Kidney tubule cell (primary cell): ENCODE results near the gene FBXW8.

ENCODE experiments used
- DNase-seq: peaks from one replicate; pipeline ENCODE4 v3.0.0-alpha.2; 2018; ENCODE audit warnings: low spot score

FBXW8 gene

DNA sequence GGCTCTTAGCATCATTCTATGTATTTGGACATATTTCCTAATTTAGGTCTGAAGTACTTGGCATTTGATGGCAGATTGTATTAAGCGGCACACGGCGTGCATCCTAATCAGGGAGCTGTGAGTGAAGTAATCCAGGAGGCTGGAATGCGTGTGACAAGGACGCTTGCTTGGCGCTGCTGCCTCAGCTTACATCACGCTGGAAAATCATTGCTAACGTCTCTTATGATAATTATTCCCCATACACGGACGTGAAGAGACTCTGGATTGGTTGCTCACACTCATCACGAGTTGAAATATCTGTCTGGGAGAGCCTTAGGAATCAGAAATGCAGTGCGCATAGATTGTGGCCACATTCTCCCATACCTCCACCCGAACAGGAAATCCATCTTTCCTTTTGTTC, 85.3 kb downstream of the FBXW8 start:
- DNase-seq, result no peak

DNA sequence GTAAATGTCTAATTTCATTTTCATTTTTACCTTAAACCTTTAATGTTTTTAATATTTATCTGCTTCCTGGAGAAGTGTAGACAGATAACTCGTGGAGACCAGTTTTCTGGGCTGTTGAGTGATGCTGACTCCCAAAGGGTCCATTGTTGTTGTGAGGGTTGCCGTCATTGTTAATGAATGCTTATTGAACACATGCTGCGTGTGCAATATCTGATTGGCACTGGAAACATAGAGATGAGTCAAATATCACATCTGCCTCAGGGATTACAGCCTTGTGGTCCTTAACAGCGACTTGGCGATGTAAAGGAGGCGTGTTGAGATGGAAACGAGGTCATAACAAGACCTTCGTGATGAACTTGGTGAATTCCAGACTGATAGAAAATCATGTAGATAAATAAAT, 85.9 kb downstream of the FBXW8 start:
- no peak for DNase-seq

DNA sequence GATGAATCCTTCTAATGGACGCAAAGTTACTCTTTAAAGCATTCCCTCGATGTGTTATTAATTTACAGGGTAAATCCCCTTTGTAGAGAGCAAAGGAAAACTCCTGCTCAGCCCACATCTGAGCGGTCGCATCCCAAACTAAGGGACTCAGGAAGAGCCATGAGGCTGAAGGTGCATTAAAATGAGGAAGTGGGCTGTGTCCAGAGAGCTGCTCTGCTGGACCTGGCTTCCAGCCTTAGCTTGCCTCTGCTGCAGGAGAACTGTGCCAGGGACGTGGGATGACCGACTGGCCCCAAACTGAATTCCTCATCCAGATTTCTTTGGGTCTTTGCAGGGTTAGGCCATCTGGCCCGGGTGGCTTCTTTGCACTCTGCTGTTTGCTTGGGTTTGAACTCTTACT, 88.3 kb downstream of the FBXW8 start:
- peak; percentile 4 for DNase-seq

DNA sequence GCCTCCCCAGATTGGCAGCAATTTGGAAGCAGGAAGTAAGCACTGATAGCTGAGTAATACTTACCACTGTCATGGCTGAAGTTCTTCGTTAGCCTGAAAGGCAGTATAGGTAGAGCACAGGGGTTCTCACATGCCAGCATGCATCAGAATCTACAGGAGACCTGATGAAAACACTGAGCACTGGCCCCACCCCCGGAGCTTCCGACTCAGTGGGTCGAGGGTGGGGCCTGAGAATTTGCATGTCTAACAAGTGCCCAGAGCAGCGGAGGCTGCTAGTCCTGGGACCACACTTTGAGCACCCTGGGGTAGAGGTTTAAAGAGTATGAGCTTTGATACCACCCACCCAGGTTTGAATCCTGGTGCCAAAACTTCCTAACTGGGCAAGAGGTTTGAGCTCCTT, 89.6 kb downstream of the FBXW8 start:
- DNase-seq, result no peak

DNA sequence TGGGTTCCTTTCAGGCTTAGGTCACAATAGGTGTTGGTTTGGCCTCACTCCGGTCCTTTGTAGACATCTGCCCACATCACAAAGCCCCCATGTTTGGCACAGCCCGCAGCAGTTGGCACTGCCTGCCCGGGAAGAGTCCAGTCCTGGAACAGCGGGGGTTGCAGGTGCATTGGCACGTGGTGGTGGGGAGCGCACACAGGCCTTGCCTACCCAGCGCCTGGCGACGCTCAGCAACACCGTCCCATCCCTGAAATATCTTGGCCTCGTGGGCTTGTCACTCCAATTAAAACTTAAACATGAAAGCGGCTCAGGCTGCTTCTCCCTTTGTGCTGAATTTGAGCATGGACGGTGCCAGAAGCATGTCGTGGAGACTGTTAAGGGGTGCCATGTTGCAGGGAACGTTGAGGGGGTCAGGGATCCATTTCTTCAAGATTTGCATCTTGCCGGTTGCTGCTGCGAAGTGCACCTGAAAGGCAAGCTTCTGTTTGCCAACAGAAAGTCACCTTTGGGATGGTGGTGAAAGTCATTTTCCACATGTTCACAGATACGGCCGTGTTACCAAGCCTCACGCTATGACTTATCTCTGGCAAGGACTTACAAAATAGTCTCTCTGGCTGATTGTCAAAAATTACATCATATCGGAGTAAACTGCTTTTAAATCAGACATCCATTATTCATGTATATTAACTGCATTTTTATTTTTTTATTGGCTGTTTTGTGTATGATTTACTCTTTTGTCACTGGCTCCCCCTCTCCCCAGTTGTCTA, 91.5 kb downstream of the FBXW8 start:
- no peak for DNase-seq

DNA sequence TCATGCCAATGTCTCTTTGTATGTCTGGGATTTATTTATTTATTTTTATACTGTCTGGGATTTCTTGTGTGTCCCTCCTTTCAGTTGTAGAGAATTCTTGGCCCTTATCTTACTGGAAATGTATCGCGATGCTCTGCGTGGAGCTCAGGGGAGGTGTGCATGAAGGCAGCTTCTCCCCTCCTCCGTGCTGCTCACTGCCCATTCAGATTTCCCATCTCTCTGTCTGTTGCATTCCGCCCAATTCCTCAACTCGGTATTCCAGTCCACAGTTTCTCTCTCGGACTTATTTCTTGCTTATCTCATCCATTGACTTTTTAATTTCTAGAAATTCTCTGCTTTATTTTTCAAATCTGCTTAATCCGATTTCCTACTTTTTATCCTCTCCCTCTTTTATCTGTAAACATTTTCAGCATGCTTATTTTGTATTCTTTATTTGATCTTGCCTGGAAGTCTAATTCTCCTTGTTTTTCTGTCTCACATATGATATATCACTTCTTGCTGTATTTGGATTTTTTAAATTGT, 93.2 kb downstream of the FBXW8 start:
- no peak for DNase-seq

DNA sequence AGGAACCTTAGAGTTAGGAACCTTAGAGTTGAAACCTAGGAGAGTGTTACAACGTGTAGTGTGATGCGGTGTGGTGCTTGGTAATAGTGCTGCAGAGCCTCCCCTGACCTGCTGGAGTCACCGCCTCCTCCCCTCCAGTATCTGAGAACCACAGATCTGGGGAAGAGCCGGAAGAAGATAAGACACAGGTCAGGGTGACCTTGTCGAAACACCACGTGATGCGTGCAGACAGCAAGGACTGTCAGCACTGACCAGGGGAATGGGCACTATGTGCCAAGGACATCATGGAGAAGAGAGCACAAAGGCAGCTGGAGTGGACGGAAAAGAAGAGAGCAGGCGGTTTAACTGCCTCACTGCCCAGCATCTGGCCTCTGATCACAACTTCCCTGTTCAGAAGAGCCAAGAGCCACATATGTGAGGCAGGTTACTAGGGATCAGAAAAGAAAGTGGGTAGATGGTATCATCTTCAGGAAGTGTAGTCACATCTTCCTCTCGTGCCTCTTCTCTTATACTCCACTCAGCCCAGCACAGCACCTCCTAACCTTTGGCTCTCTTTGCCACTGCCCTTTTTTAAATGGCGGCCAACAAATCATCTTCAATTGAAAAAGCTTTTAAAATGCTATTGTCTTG, 94.8 kb downstream of the FBXW8 start:
- DNase-seq, result no peak

DNA sequence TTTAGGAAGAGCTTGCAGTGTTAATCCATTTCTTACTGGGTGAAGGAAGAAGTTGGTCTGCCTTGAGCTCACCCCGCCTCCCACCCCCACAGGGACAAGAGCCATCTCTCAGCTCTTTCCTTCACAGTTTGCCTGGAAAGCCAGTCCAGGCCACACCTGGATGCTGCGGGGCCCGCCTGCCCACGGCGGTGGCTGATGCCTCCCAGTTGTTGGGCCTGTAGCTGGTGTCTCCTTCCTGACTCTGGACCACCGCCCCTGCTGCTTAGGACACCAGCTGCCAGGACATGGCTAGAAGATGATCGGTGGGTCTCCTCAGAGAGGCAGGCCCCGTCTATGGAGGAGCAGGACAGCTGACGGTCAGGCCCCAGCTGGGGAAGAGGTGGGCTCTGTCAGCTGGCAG, 95.6 kb downstream of the FBXW8 start:
- DNase-seq, result no peak

DNA sequence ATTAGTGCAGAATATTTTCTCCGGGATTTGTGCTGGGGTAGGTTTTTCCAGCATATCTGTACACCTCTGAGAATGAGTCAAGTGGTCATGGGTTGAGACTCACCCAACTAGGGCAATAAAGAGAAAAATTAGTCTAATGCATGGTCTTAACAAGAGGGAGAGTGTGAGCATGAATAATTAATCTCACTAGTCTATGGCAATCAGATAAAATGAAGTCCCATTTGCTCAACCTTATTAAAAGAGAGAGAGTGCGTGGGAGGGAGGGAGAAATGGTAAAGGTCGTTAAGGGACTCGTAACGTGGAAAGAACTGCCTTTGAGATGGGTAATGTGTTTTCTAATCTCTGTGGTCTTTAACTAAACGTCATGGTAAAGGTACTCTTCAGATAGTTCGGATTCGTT, 96.8 kb downstream of the FBXW8 start:
- DNase-seq, result no peak

DNA sequence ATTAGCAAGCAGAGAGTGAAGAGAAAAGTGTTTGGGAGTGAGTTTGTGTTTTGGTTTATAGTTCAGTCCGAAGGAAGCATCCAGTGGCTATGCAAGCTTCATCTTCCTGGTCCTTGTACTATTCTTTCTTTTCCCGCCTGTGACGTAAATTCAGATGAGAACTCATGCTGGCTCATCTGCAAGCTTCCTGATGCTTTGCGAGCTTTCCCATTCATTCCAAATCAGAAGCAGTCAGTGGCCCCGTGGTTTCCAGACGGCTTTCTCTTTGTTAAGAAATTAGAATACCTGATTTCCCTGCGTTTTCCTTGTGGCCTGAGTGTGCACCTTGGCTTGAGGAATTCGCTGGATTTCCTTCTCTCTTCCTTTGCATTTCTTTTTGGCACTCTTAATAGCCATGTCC, 99.0 kb downstream of the FBXW8 start:
- DNase-seq, result no peak

DNA sequence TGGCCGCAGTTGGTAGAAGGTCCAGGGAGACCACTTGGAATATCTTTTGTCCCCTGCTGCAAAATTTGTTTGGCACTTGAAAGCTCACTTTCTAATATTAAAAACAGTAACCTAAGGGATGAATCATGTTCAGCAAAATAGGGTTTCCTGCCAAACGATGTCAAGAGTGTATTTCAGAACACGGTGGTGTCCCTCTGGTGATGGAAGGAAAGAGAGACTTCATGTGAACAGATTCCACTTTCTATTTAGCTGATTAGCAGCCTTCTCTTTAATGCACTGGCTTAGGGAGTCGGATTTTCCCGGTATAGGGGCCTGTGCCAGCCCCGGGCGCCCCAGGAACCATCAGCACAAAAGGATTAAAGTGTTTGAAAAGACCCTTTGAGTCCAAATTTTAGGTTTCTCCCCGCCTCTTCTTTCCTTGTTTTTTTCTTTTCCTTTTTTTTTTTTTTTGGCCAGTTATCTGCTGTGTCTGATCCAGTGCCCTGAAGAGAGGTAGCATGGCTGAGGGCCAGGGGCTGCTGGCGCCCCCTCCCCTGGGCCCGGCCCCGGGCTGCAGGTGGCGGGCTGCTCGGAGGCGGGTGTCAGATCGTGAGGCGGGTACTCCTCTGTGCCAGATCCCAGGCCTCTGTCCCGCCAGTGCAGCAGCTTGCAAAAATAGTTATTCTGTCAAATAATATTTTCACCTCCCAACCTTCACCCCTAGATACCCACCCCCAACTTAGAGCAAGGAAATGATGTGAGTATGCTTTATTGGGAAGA, 100.1 kb downstream of the FBXW8 start:
- no peak for DNase-seq

DNA sequence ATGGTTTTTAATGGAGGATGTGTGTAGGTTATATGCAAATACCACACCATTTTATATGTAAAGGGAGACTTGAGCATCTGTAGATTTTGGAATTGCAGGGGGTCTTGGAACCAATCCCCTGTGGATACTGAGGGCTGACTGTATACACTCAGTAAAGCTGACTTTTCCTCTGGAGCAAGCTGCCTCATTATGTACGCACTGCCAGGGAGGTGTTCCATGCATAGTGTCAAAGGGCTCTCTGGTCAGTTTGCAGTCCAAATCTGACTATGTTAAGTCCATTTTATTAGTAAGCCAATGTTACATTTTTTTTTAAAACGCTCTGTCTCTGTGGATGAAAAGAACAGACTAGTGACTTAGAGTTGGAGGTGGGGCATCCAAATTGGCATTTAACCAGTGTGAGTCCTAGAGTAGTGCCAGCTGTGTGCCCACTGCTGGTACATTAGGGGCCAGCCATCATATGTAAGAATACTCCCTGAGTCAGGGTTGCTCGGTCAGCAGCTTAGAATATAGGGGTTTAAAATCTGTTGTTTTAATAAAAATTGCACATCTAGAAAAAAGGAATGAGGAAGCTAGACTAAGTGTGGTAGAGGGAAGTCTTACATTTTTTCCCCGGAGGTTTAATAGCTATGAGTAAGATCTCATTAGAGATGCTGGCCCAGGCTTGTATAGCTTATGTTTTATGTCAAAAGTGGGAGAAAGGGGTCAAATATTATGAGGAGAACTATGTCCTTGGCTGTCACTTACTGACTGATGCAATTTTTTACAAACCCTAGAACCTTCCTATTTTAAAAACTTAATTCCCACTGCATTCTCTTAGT, 101.4 kb downstream of the FBXW8 start:
- peak; percentile 51 for DNase-seq

DNA sequence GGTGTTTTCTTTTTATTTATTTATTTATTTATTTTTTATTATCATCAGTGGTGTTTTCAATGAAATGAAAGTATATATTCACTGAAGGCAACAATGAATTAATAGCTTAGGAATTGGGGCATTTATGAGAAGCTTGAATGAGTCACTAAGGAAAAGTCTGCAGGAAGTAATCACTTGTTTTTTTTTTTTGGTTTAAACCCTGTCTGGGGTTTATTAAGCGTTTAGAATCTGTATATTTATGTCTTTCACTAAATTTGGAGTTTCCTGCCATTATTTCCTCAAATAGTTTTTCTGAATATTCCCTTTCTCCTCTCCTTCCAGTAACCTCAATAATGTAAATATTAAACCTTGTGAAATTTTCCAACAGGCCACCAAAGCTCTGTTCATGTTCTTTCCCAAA, 103.0 kb downstream of the FBXW8 start:
- DNase-seq, result peak; percentile 30

DNA sequence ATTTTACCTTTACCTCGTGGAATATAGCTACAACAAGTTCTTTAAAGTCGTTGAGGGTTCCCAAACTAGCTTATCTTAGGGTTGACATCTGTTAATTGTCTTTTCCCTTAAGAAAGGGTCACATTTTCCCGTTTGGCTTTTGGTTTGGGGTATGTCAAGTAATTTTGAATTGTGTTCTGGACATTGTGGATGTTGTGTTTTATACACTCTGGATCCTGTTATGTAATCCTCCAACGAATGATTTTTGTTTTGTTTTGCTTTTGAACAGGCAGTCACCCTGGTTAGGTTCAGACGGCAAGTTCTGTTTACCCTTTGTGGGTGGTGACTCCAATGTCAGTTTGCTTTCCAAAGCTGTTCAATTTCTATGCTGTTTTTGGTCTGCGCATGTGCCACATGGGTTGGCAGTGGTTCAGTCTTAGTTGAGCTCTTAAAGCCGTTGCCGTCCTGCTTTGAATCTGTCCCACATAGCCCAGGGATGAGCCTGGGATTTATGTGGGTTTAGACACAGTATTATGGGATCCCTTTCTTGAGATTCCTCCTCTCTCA, 103.7 kb downstream of the FBXW8 start:
- DNase-seq, result no peak

DNA sequence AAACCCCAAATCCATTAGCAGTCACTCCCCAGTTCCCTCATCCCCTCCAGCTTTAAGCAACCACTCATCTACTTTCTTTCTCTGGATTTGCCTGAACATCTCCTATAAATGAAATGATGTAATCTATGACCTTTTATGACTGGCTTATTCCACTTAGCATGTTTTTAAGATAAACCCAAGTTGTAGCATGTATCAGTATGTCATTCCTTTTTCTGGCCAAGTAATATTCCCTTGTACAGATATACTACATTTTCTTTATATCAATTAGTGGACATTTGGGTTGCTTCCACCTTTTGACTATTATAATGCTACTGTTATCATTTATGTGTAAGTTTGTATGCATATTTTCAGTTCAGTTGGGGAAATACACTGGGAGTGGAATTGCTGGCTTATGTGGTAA, 105.1 kb downstream of the FBXW8 start:
- no peak for DNase-seq

DNA sequence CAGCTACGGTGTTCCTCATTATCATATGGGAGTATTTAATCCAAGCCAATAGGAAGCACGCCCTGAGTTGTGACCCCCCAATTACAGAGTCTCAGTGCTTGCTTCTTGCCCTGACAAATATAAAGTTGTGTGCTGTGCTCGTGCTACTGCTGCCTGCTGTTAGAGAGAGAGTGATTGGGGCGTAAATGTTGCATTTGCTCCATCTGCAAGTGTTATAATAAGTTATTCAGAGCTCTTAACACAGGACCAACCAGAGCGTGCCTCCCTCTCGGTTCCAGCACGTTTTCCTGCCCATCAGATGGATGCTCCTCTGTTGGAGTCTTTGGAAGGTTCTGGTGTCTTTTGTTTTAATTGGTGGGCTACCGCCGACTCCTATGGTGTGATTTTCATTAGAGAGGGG, 107.1 kb downstream of the FBXW8 start:
- DNase-seq, result no peak

DNA sequence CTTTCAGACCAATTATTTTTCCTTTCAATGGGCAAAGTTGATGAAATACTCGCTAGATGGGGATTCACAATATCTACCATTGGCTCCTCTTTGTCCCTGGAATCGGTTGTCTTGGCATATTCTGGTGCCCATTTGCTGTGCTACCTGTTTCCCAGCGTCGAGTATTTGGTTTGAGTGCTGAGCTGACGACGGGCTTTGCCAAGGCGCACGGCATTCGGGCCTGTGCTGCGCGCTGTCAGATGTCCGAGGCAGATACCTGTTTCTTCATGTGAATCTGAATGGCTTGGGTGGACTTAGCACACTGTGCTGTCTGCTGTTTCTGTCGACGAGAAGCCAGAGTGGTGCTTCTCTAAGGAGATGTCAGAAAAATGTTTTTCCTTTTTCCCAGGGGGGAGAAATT, 107.5 kb downstream of the FBXW8 start:
- no peak for DNase-seq

DNA sequence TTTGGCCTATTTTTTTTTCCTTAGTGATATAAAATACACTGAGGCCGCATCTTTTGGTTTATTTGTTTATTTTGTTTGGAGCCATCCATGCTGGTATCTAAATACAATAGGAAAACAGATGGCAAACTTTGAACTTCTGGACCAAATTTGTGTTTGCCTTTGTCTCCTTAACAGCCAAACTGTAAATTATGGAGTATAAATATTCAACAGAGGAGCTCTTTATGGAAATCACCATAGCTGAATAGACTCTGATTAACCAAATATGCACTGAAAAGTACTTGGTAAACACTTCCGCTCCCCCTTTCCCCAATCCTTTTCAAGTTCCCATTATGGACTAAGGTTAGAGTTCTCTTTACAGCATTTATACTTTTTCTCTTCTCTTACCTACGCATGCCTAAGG, 107.9 kb downstream of the FBXW8 start:
- no peak for DNase-seq

DNA sequence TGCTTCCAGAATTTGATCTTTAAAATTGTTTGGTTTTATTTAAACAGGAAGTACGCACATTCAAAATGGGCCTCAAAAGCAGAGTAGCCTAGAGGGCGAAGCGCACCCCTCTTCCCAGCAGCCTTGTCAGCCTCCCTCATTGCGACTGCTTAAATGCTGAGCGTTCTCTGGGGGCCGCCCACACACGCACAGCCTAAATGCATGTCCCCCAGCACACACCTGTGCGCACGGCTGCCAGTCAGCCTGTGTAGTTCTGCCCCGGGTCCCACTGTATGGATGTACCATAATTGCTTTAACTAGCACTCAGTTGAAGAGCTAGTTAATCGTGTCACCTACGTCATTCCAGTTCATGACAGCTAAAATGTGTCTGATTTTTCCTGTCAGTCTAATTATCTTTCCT, 109.1 kb downstream of the FBXW8 start:
- DNase-seq, result no peak

DNA sequence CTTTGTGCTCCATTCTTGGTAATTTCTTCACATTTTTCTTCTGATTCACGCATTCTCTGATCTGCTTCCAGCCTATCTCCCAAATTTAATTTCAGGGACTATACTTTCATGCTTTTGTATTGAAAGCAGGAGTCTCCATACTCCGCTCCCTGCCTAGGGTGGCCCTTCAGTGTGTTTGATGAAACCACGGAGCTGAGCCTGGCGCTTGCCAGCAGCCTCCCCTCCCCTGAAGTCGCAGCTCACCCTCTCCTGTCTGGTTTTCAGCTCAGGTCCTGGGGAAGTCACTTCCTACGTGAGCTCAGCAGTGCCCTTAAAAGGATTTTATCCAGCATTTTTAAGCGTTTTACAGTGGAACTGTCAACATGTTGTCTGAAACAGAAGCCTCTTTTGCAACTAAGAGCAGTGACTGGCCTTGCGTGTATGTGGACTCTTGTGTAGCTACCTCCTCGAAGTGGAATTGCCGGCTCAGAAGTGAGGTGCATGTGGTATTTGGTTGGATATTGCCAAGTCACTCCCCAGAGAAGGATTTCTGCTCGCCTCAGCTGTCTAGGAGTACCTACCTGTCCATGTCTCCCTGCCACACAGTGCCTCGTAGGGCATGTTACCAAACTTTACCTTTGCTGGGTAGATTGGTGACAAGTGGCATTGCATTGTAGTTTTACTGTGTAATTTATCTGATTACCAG, 109.9 kb downstream of the FBXW8 start:
- no peak for DNase-seq

DNA sequence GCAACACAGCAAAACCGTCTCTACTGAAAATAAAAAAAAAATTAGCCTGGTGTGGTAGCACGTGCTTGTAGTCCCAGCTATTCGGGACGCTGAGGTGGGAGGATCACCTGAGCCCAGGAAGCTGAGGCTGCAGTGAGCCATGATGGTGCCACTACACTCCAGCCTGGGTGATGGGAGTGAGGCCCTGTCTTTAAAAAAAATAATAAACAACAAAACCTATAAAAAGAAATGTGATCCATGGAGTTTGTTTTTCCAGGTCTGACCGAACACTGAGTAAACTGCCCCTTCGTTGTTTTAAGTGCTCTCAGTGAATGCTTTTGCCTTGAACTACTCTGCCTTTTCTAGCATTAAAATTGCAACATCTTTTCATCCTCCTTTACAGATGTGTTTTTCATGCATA, 111.7 kb downstream of the FBXW8 start:
- DNase-seq, result no peak
